ENCODE results near the gene RBSN. TPM values are rescaled to one million over a fixed set of nuclear protein-coding genes. Genes with fewer than 3 reads are reported as not detected.

RBSN gene
- total and polyA plus RNA-seq, 2 donors (not counting 1 experiment from before 2014, with no cell fraction given) = 7.1 to 32.6 TPM

DNA sequence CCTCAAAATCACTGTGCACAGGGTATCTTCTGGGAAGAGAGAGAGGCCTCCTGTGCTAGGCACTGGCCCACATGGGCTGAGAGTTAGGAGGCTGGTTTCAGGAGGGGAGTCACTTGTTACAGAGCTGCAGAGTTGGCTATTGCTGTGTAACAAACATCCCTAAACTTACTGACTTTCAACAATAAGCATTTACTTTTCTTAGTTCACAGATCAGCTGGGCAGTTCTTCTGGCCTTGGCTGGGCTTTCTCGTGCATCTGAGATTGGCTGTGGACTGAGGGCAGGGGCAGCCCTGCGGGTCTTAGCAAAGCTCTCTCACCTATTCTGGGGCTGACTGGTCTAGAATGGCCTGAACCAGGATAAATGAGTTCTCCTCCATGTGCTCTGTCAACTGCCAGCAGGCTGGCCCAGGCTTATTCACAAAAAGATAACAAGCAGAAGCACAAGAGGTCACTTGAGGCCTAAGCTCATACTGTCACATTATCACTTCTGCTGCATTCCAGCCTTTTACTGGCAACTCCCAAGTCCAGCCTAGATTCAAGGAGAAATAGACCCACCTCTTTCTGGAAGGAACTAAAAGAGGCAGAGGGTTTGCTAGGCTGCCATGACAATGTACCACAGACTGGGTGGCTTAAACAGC lies 17.2 kb upstream of the RBSN start:
- intact Hi-C loops (cut with micrococcal nuclease) = no loop called here
- H3K4me3 Mint-ChIP-seq = no peak overlapping the region

More for the DNA sequence above, 17.2 kb upstream of the RBSN start:
- Histone ChIP-seq H3K79me2 (ENCODE audit: control insufficient read depth, insufficient read depth, low read length) (no peaks in the 10 kb centered on the region), H3K4me1 (ENCODE audit: control insufficient read depth in 2 of 2, insufficient read depth in 2 of 2, low read length in 2 of 2) (no peaks in the 10 kb centered on the region), H3K27ac (ENCODE audit: low read length in 2 of 2) (no peak overlapping the region), H3K9ac (ENCODE audit: low read length) (no peak overlapping the region), H2AFZ (ENCODE audit: insufficient read depth, low read depth, low read length, poor library complexity, severe bottlenecking) (no peak overlapping the region), H3K9me3 (ENCODE audit: control extremely low read depth in 1 of 3, control insufficient read depth in 2 of 3, insufficient read depth in 1 of 3, low read length in 2 of 3) (peaks cover 0 to 13% (median 0%) of the 10 kb centered on the region in 3 donors), H3K4me2 (replicated peaks; ENCODE audit: low read depth, low read length, poor library complexity, severe bottlenecking) (no peak overlapping the region), H3K36me3 (replicated peaks in 1 of 2; ENCODE audit: control extremely low read depth in 1 of 2, control insufficient read depth in 1 of 2, extremely low read depth in 1 of 2, insufficient read depth in 2 of 2, low read length in 1 of 2) (no peaks in the 10 kb centered on the region), H3K4me3 (ENCODE audit: control extremely low read depth in 1 of 5, extremely low read depth in 1 of 5, insufficient read depth in 1 of 5, low read depth in 2 of 5, low read length in 4 of 5) (no peak overlapping the region), H4K20me1 (ENCODE audit: control insufficient read depth, insufficient read depth, low read length, poor library complexity, severe bottlenecking) (no peaks in the 10 kb centered on the region), H3K27me3 (replicated peaks in 1 of 4; ENCODE audit: control extremely low read depth in 1 of 4, control insufficient read depth in 3 of 4, insufficient read depth in 4 of 4, low read length in 3 of 4) (peaks cover 0 to 6% (median 0%) of the 10 kb centered on the region in 4 experiments)
- DNase-seq (no peak), ATAC-seq (ENCODE audit: low read depth) (no peak)
- TF ChIP-seq EZH2 (IDR thresholded peaks at IDR 0.05; ENCODE audit: borderline replicate concordance, insufficient read depth, low read depth, low read length, poor library complexity, severe bottlenecking) (no peak), CTCF (IDR thresholded peaks at IDR 0.05) (no peak)
- H3K27me3 Mint-ChIP-seq = no peaks in the 10 kb centered on the region
- POLR2A ChIA-PET = no interaction called here
- CTCF ChIA-PET = interaction anchor here (0.6 to 1.8 kb wide), 7 partner anchors 36 to 291 kb away, joined by 3 to 6 read pairs (median 3); partner anchors contain the start of genes CAPN7 and MRPS25
- WGBS (ENCODE audit: insufficient coverage) = 100% methylated on average over 2 of the region's 2 CpGs
- no peaks in the 10 kb centered on the region for H3K9me3 Mint-ChIP-seq (ENCODE audit: insufficient read depth)
- peaks cover 2% of the 10 kb centered on the region for H3K4me1 Mint-ChIP-seq
- no peak overlapping the region for H3K27ac Mint-ChIP-seq

All from B cell (primary cell).